Gastrocnemius medialis (tissue), 4 donors: ENCODE data around the gene TAF1D.

Experiments used
- POLR2A ChIP-seq, 2 donors: fragments of 450-650 bp; IDR thresholded peaks; one replicate each; pipeline ENCODE4 v1.6.1; 2017; ENCODE audit warnings: antibody characterized with exemption in 2 of 2, mild to moderate bottlenecking in 2 of 2, moderate library complexity in 2 of 2
- TF ChIP-seq, protein P1 (sequence below), 5 experiments: fragments of 450-650 bp in 3 of 5; fragments of 200-600 bp in 2 of 5; sonication (generic) in 2 of 5; IDR thresholded peaks in 4 of 5; conservative IDR thresholded peaks in 1 of 5; 1 replicate in 4 of 5; 2 replicates in 1 of 5; pipeline ENCODE4 v1.5.1; 2016 to 2019; ENCODE audit warnings: antibody characterized with exemption in 5 of 5, mild to moderate bottlenecking in 3 of 5, moderate library complexity in 3 of 5

DNA sequence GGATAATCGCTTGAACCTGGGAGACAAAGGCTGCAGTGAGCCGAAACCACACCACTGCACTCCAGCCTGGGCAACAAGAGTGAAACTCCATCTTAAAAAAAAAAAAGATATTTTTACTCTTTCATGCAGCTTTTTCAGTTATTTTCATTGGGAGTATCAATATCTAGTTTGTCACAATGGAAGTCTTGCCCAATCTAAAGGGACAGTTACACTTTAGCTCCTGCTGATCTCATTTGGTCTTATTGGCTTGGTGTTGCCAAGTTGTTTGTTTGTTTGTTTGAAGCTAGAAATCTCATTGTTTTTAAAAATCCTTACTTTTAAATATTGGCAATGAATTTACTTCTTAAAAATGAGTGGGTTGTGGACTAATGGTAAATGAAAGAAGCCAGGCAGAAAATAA lies 55.1 kb downstream of the TAF1D start:
- TF ChIP-seq, protein P1, sequence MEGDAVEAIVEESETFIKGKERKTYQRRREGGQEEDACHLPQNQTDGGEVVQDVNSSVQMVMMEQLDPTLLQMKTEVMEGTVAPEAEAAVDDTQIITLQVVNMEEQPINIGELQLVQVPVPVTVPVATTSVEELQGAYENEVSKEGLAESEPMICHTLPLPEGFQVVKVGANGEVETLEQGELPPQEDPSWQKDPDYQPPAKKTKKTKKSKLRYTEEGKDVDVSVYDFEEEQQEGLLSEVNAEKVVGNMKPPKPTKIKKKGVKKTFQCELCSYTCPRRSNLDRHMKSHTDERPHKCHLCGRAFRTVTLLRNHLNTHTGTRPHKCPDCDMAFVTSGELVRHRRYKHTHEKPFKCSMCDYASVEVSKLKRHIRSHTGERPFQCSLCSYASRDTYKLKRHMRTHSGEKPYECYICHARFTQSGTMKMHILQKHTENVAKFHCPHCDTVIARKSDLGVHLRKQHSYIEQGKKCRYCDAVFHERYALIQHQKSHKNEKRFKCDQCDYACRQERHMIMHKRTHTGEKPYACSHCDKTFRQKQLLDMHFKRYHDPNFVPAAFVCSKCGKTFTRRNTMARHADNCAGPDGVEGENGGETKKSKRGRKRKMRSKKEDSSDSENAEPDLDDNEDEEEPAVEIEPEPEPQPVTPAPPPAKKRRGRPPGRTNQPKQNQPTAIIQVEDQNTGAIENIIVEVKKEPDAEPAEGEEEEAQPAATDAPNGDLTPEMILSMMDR (IDR thresholded peaks at IDR 0.05 in 4 of 5, conservative IDR thresholded peaks at IDR 0.05 in 1 of 5), result no peak
- TF ChIP-seq POLR2A (IDR thresholded peaks at IDR 0.05), result no peak
